Liver (tissue), 9 donors: ENCODE results near the gene AKIRIN1. TPM values are rescaled to one million over a fixed set of nuclear protein-coding genes. Genes with fewer than 3 reads are reported as not detected.

Experiments
- DNase-seq: peaks from one replicate; pipeline ENCODE4 v3.0.0-alpha.2; 2017; ENCODE audit warnings: low spot score
- H3K27ac ChIP-seq, 2 donors: one replicate each; pipeline ENCODE4 v1.7.0; 2013; ENCODE audit warnings: inconsistent platforms in 2 of 2, low read length in 2 of 2, control low read depth in 1 of 2, low read depth in 1 of 2, mild to moderate bottlenecking in 1 of 2
- H3K27me3 ChIP-seq, 4 donors: one replicate each; pipeline versions ENCODE4 v1.6.1 to v1.7.0; 2013; ENCODE audit warnings: low read length in 3 of 4, inconsistent platforms in 1 of 4, mild to moderate bottlenecking in 1 of 4, moderate library complexity in 1 of 4; ENCODE audit not compliant: control insufficient read depth in 4 of 4, insufficient read depth in 4 of 4
- H3K36me3 ChIP-seq, 4 donors: one replicate each; pipeline versions ENCODE4 v1.6.1 to v1.7.0; 2013; ENCODE audit warnings: low read length in 3 of 4, mild to moderate bottlenecking in 3 of 4, low read depth in 1 of 4, moderate library complexity in 1 of 4; ENCODE audit not compliant: control insufficient read depth in 4 of 4, insufficient read depth in 3 of 4
- H3K4me1 ChIP-seq, 4 donors: one replicate each; pipeline versions ENCODE4 v1.6.1 to v1.7.0; 2013; ENCODE audit warnings: low read length in 3 of 4, mild to moderate bottlenecking in 3 of 4, moderate library complexity in 1 of 4; ENCODE audit not compliant: control insufficient read depth in 4 of 4, insufficient read depth in 4 of 4
- H3K4me3 ChIP-seq, 3 donors: one replicate each; pipeline versions ENCODE4 v1.6.1 to v1.7.0; 2013; ENCODE audit warnings: low read length in 3 of 3, control low read depth in 1 of 3, low read depth in 1 of 3, mild to moderate bottlenecking in 1 of 3
- H3K9ac ChIP-seq, 2 donors: one replicate each; pipeline ENCODE4 v1.7.0; 2013; ENCODE audit warnings: low read length in 2 of 2, mild to moderate bottlenecking in 2 of 2, moderate library complexity in 2 of 2, control low read depth in 1 of 2, low read depth in 1 of 2
- H3K9me3 ChIP-seq, 4 donors: one replicate each; pipeline versions ENCODE4 v1.6.1 to v1.7.0; 2013; ENCODE audit warnings: low read length in 3 of 4; ENCODE audit not compliant: control insufficient read depth in 4 of 4
- CTCF ChIP-seq: fragments of 150-350 bp; IDR thresholded peaks from 2 replicates; pipeline ENCODE4 v1.5.1; 2017; ENCODE audit warnings: improper control_type of control experiment, low read depth, low read length; ENCODE audit not compliant: missing input control
- EGR1 ChIP-seq, 2 donors: IDR thresholded peaks; 2 replicates each; pipeline ENCODE4 v1.6.1; 2016 to 2018; ENCODE audit warnings: antibody characterized with exemption in 2 of 2, low read depth in 2 of 2
- FOXA1 ChIP-seq: IDR thresholded peaks from 2 replicates; pipeline ENCODE4 v1.6.1; 2016; ENCODE audit warnings: antibody characterized with exemption
- FOXA2 ChIP-seq: IDR thresholded peaks from 2 replicates; pipeline ENCODE4 v1.6.1; 2016; ENCODE audit warnings: antibody characterized with exemption
- GABPA ChIP-seq, 2 donors: IDR thresholded peaks in 1 of 2; conservative IDR thresholded peaks in 1 of 2; 2 replicates each; pipeline ENCODE4 v1.6.1; 2016; ENCODE audit warnings: antibody characterized with exemption in 2 of 2, mild to moderate bottlenecking in 1 of 2, moderate library complexity in 1 of 2
- HNF4A ChIP-seq, 2 donors: conservative IDR thresholded peaks; 2 replicates each; pipeline ENCODE4 v1.6.1; 2016; ENCODE audit warnings: antibody characterized with exemption in 2 of 2, mild to moderate bottlenecking in 2 of 2
- HNF4G ChIP-seq: IDR thresholded peaks from 2 replicates; pipeline ENCODE4 v1.6.1; 2016; ENCODE audit warnings: antibody characterized with exemption
- JUND ChIP-seq, 2 donors: IDR thresholded peaks; 2 replicates each; pipeline ENCODE4 v1.6.1; 2016; ENCODE audit warnings: antibody characterized with exemption in 2 of 2
- MAX ChIP-seq: IDR thresholded peaks from 2 replicates; pipeline ENCODE4 v1.6.1; 2016; ENCODE audit warnings: antibody characterized with exemption
- REST ChIP-seq: IDR thresholded peaks from 2 replicates; pipeline ENCODE4 v1.6.1; 2016; ENCODE audit warnings: antibody characterized with exemption, mild to moderate bottlenecking
- SP1 ChIP-seq: IDR thresholded peaks from 2 replicates; pipeline ENCODE4 v1.6.1; 2018; ENCODE audit warnings: antibody characterized with exemption, mild to moderate bottlenecking
- TAF1 ChIP-seq: conservative IDR thresholded peaks from 2 replicates; pipeline ENCODE4 v1.6.1; 2016; ENCODE audit warnings: antibody characterized with exemption, mild to moderate bottlenecking
- YY1 ChIP-seq: IDR thresholded peaks from 2 replicates; pipeline ENCODE4 v1.6.1; 2016; ENCODE audit warnings: antibody characterized with exemption, mild to moderate bottlenecking
- ZBTB33 ChIP-seq: IDR thresholded peaks from 2 replicates; pipeline ENCODE4 v1.6.1; 2016; ENCODE audit warnings: antibody characterized with exemption
- WGBS: extraction: QIAGEN DNeasy Blood & Tissue Kit; methylation state at CpG from one replicate; pipeline ENCODE4 v1.1.7; 2013; 5-methylcytosine and 5-hydroxymethylcytosine counted together
- polyA plus RNA-seq, 2 donors: library from polyadenylated mRNA; stranded (reverse) in 1 of 2; unstranded in 1 of 2; fragments of 200-250 nt in 1 of 2; fragments of >200 nt in 1 of 2; fragmentation: Nextera tagmentation in 1 of 2; extraction: Ambion mirVana in 1 of 2; gene quantifications; one replicate each; pipeline versions ENCODE4 v1.2.1 to v1.2.3, GENCODE V29; 2013 to 2015
- total RNA-seq, 2 donors: library from RNA; depleted of rRNA; stranded (reverse); fragments of >200 nt; gene quantifications; one replicate each; pipeline ENCODE4 v1.2.3, GENCODE V29; 2014
- donor health status: healthy.
- donor health status: healthy.
- donor health status: healthy.
- donor health status: healthy.
- donor health status: healthy.

The AKIRIN1 gene
- total and polyA plus RNA-seq, 4 donors: 18.2 to 52.4 (median 26.8) TPM

GRCh38 chr1:38958967-38959366 lies 32.1 kb upstream of the AKIRIN1 start:
- H3K27me3 ChIP-seq: no peaks in the 10 kb centered on the region
- H3K4me3 ChIP-seq: no peak overlapping the region
- no peaks in the 10 kb centered on the region for H3K9me3 ChIP-seq
- no peaks in the 10 kb centered on the region for H3K4me1 ChIP-seq
- no peak for DNase-seq
- no peaks in the 10 kb centered on the region for H3K36me3 ChIP-seq
- 85% methylated on average over 2 of the region's 2 CpGs for WGBS
- TF ChIP-seq TAF1 (no peak), HNF4G (no peak), HNF4A (conservative IDR thresholded peaks at IDR 0.05) (no peak), ZBTB33 (no peak), CTCF (no peak), EGR1 (IDR thresholded peaks at IDR 0.05; ENCODE audit: low read depth in 2 of 2) (no peak)
- no peak overlapping the region for H3K27ac ChIP-seq
- no peak overlapping the region for H3K9ac ChIP-seq

- no peak overlapping the region for H3K4me3 ChIP-seq
- H3K9me3 ChIP-seq: no peaks in the 10 kb centered on the region
- no peaks in the 10 kb centered on the region for H3K36me3 ChIP-seq
- no peak overlapping the region for H3K27ac ChIP-seq
- 86% methylated on average over 3 of the region's 3 CpGs for WGBS
- no peak overlapping the region for H3K9ac ChIP-seq
- no peak for DNase-seq
- no peaks in the 10 kb centered on the region for H3K4me1 ChIP-seq
- no peak for TF ChIP-seq TAF1
- TF ChIP-seq MAX: no peak
- no peak for TF ChIP-seq SP1
- no peak for TF ChIP-seq FOXA1
- no peak for TF ChIP-seq HNF4A (conservative IDR thresholded peaks at IDR 0.05)
- no peaks in the 10 kb centered on the region for H3K27me3 ChIP-seq
These were observed 29.0 kb upstream of the AKIRIN1 start for GRCh38 chr1:38962113-38962512.

GRCh38 chr1:38962560-38962959 lies 28.5 kb upstream of the AKIRIN1 start:
- no peaks in the 10 kb centered on the region for H3K36me3 ChIP-seq
- 73% methylated on average over 7 of the region's 7 CpGs for WGBS
- no peaks in the 10 kb centered on the region for H3K4me1 ChIP-seq
- no peak overlapping the region for H3K9ac ChIP-seq
- no peak for DNase-seq
- no peaks in the 10 kb centered on the region for H3K27me3 ChIP-seq
- H3K9me3 ChIP-seq: no peaks in the 10 kb centered on the region
- TF ChIP-seq HNF4G (no peak), ZBTB33 (no peak), GABPA (IDR thresholded peaks at IDR 0.05 in 1 of 2, conservative IDR thresholded peaks at IDR 0.05 in 1 of 2) (no peak), MAX (no peak), HNF4A (conservative IDR thresholded peaks at IDR 0.05) (no peak), YY1 (no peak), JUND (IDR thresholded peaks at IDR 0.05) (no peak), REST (no peak), FOXA2 (no peak)
- no peak overlapping the region for H3K27ac ChIP-seq
- H3K4me3 ChIP-seq: no peak overlapping the region
